RPMI7951 (cell line): ENCODE results near the gene ME3. TPM values are rescaled to one million over a fixed set of nuclear protein-coding genes. Genes with fewer than 3 reads are reported as not detected.
"Not testable (repeated sequence)": the region's sequence is repeated elsewhere in the genome, so short reads cannot be mapped to it uniquely, and the experiment has no call there.

ENCODE experiments used
- DNase-seq: peaks from one replicate; pipeline ENCODE4 v3.0.0-alpha.2; 2012; ENCODE audit warnings: low read depth
- total RNA-seq: library from RNA; depleted of rRNA; stranded (reverse); fragments of >200 nt; shearing (Covaris generic); gene quantifications from 2 replicates; pipeline ENCODE4 v1.2.3, GENCODE V29; 2014

Gene ME3
- total RNA-seq, 1 experiment from 2014 or later, result 5.5 TPM

- DNase-seq, result no peak
Measured at GRCh38 chr11:86663761-86664160, 8.7 kb downstream of the ME3 start.

- DNase-seq, result no peak
Measured at GRCh38 chr11:86663291-86663690, 9.1 kb downstream of the ME3 start.

- no peak for DNase-seq
Measured at GRCh38 chr11:86660736-86661135, 11.7 kb downstream of the ME3 start.

- peak; percentile 96 for DNase-seq
Measured at GRCh38 chr11:86660088-86660487, 12.3 kb downstream of the ME3 start.

GRCh38 chr11:86658534-86658933 lies 13.9 kb downstream of the ME3 start:
- no peak for DNase-seq

GRCh38 chr11:86645212-86645611 lies 27.2 kb downstream of the ME3 start:
- not testable (repeated sequence) for DNase-seq

GRCh38 chr11:86644291-86644690 lies 28.1 kb downstream of the ME3 start:
- peak; percentile 72 for DNase-seq

- no peak for DNase-seq
Measured at GRCh38 chr11:86641537-86642261, 30.7 kb downstream of the ME3 start.

GRCh38 chr11:86639137-86639536 lies 33.3 kb downstream of the ME3 start:
- peak; percentile 37 for DNase-seq

- DNase-seq, result no peak
Measured at GRCh38 chr11:86638673-86639072, 33.7 kb downstream of the ME3 start.

GRCh38 chr11:86637988-86638387 lies 34.4 kb downstream of the ME3 start:
- DNase-seq, result peak; percentile 81

- peak; percentile 30 for DNase-seq
Measured at GRCh38 chr11:86636275-86636674, 36.1 kb downstream of the ME3 start.

GRCh38 chr11:86632499-86633269 lies 39.7 kb downstream of the ME3 start:
- DNase-seq, result peak; percentile 100

- no peak for DNase-seq
Measured at GRCh38 chr11:86630229-86630981, 42.0 kb downstream of the ME3 start.

GRCh38 chr11:86629045-86629706 lies 43.2 kb downstream of the ME3 start:
- no peak for DNase-seq

GRCh38 chr11:86627776-86628455 lies 44.5 kb downstream of the ME3 start:
- peak; percentile 58 for DNase-seq

- no peak for DNase-seq
Measured at GRCh38 chr11:86625981-86626380, 46.4 kb downstream of the ME3 start.

GRCh38 chr11:86625544-86625943 lies 46.9 kb downstream of the ME3 start:
- DNase-seq, result no peak

GRCh38 chr11:86624366-86624765 lies 48.0 kb downstream of the ME3 start:
- peak; percentile 70 for DNase-seq

GRCh38 chr11:86623736-86624135 lies 48.7 kb downstream of the ME3 start:
- no peak for DNase-seq

- DNase-seq, result no peak
Measured at GRCh38 chr11:86623041-86623621, 49.3 kb downstream of the ME3 start.
